ENCODE data around the gene LRRTM4.

- TF ChIP-seq, protein P1, sequence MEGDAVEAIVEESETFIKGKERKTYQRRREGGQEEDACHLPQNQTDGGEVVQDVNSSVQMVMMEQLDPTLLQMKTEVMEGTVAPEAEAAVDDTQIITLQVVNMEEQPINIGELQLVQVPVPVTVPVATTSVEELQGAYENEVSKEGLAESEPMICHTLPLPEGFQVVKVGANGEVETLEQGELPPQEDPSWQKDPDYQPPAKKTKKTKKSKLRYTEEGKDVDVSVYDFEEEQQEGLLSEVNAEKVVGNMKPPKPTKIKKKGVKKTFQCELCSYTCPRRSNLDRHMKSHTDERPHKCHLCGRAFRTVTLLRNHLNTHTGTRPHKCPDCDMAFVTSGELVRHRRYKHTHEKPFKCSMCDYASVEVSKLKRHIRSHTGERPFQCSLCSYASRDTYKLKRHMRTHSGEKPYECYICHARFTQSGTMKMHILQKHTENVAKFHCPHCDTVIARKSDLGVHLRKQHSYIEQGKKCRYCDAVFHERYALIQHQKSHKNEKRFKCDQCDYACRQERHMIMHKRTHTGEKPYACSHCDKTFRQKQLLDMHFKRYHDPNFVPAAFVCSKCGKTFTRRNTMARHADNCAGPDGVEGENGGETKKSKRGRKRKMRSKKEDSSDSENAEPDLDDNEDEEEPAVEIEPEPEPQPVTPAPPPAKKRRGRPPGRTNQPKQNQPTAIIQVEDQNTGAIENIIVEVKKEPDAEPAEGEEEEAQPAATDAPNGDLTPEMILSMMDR (IDR thresholded peaks at IDR 0.05) = no peak
- TF ChIP-seq POLR2A (IDR thresholded peaks at IDR 0.05) = no peak
Observed at GRCh38 chr2:76958749-76959148, 563.4 kb downstream of the LRRTM4 start.

Measured in uterus (tissue), 2 donors.